Body of pancreas (tissue), 4 donors: Measurements from ENCODE around the gene TEKTIP1. TPM values are rescaled to one million over a fixed set of nuclear protein-coding genes. Genes with fewer than 3 reads are reported as not detected.

Experiments
- ATAC-seq: fragments of 150-250 bp; one replicate; pipeline ENCODE4 v1.9.1; 2016
- DNase-seq, 4 donors: peaks; one replicate each; pipeline ENCODE4 v3.0.0-alpha.2; 2019
- H3K27ac ChIP-seq, 4 donors: fragments of 200-600 bp; sonication (generic); 1 replicate in 3 of 4; 2 replicates in 1 of 4; pipeline versions ENCODE4 v1.5.1 to v1.6.1; 2016 to 2019; ENCODE audit warnings: mild to moderate bottlenecking in 1 of 4, mixed read lengths in 1 of 4, moderate library complexity in 1 of 4
- H3K27me3 ChIP-seq, 2 donors: fragments of 200-600 bp; sonication (generic); one replicate each; pipeline ENCODE4 v1.6.0; 2016; ENCODE audit warnings: mild to moderate bottlenecking in 1 of 2
- H3K36me3 ChIP-seq, 2 donors: fragments of 200-600 bp; sonication (generic); replicated peaks in 1 of 2; 2 replicates each; pipeline ENCODE4 v1.5.1; 2016; ENCODE audit warnings: low read depth in 2 of 2; ENCODE audit not compliant: insufficient read depth in 1 of 2
- H3K4me1 ChIP-seq: fragments of 200-600 bp; sonication (generic); one replicate; pipeline ENCODE4 v1.6.0; 2016
- H3K4me3 ChIP-seq, 2 donors: fragments of 200-600 bp; sonication (generic); 1 replicate in 1 of 2; 2 replicates in 1 of 2; pipeline ENCODE4 v1.5.1; 2016 to 2019
- H3K9me3 ChIP-seq, 3 donors: fragments of 200-600 bp; sonication (generic); 1 replicate in 2 of 3; 2 replicates in 1 of 3; pipeline ENCODE4 v1.5.1; 2016
- CTCF ChIP-seq, 7 experiments: fragments of 450-650 bp in 4 of 7; fragments of 200-600 bp in 3 of 7; sonication (generic) in 3 of 7; IDR thresholded peaks; one replicate each; pipeline ENCODE4 v1.5.1; 2016 to 2019; ENCODE audit warnings: antibody characterized with exemption in 7 of 7
- POLR2A ChIP-seq, 3 donors: fragments of 450-650 bp; IDR thresholded peaks; one replicate each; pipeline ENCODE4 v1.6.1; 2016; ENCODE audit warnings: antibody characterized with exemption in 3 of 3, mild to moderate bottlenecking in 2 of 3
- WGBS, 2 donors: methylation state at CpG; one replicate each; pipeline ENCODE4 v1.1.5; 2017; 5-methylcytosine and 5-hydroxymethylcytosine counted together
- intact Hi-C: fragments of 100-400 bp; cut with DNase I; formaldehyde crosslinking; loops from one replicate; pipeline ENCODE4 v1.15.1; 2023
- total RNA-seq, 2 donors: library from RNA; depleted of rRNA; stranded (reverse); fragments of >200 nt; gene quantifications; one replicate each; pipeline ENCODE4 v1.1.0, GENCODE V29; 2016

The TEKTIP1 gene
- total RNA-seq, 2 donors from 2014 or later = 1.3 TPM; not detected in 1

GRCh38 chr19:3586707-3587346 is 47.9 kb downstream of the TEKTIP1 start:
- ATAC-seq (peak; percentile 54), DNase-seq (peak; percentile 43 to 69 (median 66))
- 42 to 53% methylated on average over 16 to 31 of the region's 31 CpGs for WGBS, 2 donors
- Histone ChIP-seq H3K27ac (no peak overlapping the region), H3K9me3 (no peaks in the 10 kb centered on the region), H3K27me3 (peaks cover 0 to 12% of the 10 kb centered on the region in 2 donors), H3K36me3 (no peaks in the 10 kb centered on the region), H3K4me3 (no peak overlapping the region), H3K4me1 (peaks cover 19% of the 10 kb centered on the region)
- TF ChIP-seq CTCF (IDR thresholded peaks at IDR 0.05) (no peak), POLR2A (IDR thresholded peaks at IDR 0.05) (no peak)
- intact Hi-C loops = no loop called here

- no peak for DNase-seq
- H3K9me3 ChIP-seq = no peaks in the 10 kb centered on the region
- H3K27ac ChIP-seq = no peak overlapping the region
- H3K4me3 ChIP-seq = no peak overlapping the region
- no peak for TF ChIP-seq CTCF (IDR thresholded peaks at IDR 0.05)
- TF ChIP-seq POLR2A (IDR thresholded peaks at IDR 0.05) = no peak
- H3K27me3 ChIP-seq = peaks cover 0 to 12% of the 10 kb centered on the region in 2 donors
- ATAC-seq = no peak
- intact Hi-C loops = no loop called here
- WGBS, 2 donors = 68% methylated on average over 8 to 10 of the region's 11 CpGs
- H3K4me1 ChIP-seq = peaks cover 25% of the 10 kb centered on the region
- no peaks in the 10 kb centered on the region for H3K36me3 ChIP-seq
Observed at GRCh38 chr19:3589439-3589838, 50.5 kb downstream of the TEKTIP1 start.

- ATAC-seq = no peak
- intact Hi-C loops = no loop called here
Observed at GRCh38 chr19:3589949-3590348, 51.0 kb downstream of the TEKTIP1 start.

GRCh38 chr19:3590991-3591659 is 52.2 kb downstream of the TEKTIP1 start:
- TF ChIP-seq CTCF (IDR thresholded peaks at IDR 0.05) (no peak), POLR2A (IDR thresholded peaks at IDR 0.05) (no peak)
- no peak overlapping the region for H3K4me3 ChIP-seq
- DNase-seq (no peak), ATAC-seq (no peak)
- 96 to 100% methylated on average over 1 to 8 of the region's 8 CpGs for WGBS, 2 donors
- peaks cover 0 to 3% of the 10 kb centered on the region in 2 donors for H3K27me3 ChIP-seq
- H3K9me3 ChIP-seq = no peaks in the 10 kb centered on the region
- peaks cover 16% of the 10 kb centered on the region for H3K4me1 ChIP-seq
- H3K36me3 ChIP-seq = no peaks in the 10 kb centered on the region
- intact Hi-C loops = no loop called here
- H3K27ac ChIP-seq = no peak overlapping the region

More at GRCh38 chr19:3589949-3590348, 51.0 kb downstream of the TEKTIP1 start:
- Histone ChIP-seq H3K9me3 (no peaks in the 10 kb centered on the region), H3K27ac (no peak overlapping the region), H3K4me1 (peaks cover 25% of the 10 kb centered on the region), H3K4me3 (no peak overlapping the region), H3K27me3 (peaks cover 0 to 12% of the 10 kb centered on the region in 2 donors), H3K36me3 (no peaks in the 10 kb centered on the region)
- no peak for DNase-seq
- TF ChIP-seq POLR2A (IDR thresholded peaks at IDR 0.05) (no peak), CTCF (IDR thresholded peaks at IDR 0.05) (no peak)
- 84 to 85% methylated on average over 8 to 22 of the region's 22 CpGs for WGBS, 2 donors
